Glomerular visceral epithelial cell (primary cell): Measurements from ENCODE around the gene DNAJC6.

ENCODE experiments used
- DNase-seq: peaks from one replicate; pipeline ENCODE4 v3.0.0-alpha.2; 2016; ENCODE audit errors: extremely low spot score

The DNAJC6 gene

GRCh38 chr1:65292861-65293593 is 16.3 kb upstream of the DNAJC6 start:
- DNase-seq = no peak

- DNase-seq = no peak
Measured at GRCh38 chr1:65297706-65298105, 11.6 kb upstream of the DNAJC6 start.

DNA sequence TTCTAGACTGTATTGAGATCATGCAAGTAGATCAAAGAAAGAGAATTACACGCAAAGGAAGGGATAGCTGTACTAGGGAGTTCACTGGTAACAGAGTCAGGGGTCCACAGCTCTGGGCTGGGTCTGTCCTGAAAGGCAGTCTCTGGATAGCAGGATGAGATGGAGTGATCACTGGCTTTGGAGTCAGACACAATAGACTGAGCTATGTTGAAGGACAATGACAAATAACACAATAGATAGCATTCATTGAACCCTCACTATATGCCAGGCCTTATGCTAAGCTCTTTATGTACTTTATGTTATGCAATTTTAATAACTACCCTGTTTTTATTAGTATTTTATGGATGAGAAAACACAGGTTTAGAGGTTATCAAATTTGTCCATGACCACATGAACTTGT is 10.0 kb upstream of the DNAJC6 start:
- no peak for DNase-seq

DNA sequence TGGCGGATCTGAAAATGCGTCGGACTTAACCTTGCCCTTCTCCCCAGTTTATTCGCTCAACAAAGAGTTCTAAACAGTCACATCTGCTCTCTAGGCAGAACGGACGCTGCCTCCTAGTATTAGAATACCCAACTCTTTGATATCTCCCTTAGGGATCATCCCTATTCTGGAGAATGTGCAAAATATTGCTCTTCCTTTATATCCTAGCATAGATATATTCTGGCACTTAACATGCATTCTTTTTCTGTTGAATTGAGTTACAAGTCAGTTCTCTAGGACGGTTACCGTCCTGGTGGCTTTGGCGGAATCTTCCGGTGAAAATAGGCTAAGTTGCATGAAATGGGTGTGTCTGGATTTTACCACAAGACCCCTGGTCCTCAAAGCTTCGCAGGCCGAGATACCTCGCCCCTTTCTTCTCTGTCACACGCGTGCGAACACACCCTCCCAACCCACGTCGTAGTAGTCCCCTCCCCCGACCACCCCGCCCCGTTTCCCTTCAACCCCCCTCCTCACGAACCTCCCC is 501 bp upstream of the DNAJC6 start:
- DNase-seq = no peak

GRCh38 chr1:65310078-65310587 is 790 bp downstream of the DNAJC6 start:
- no peak for DNase-seq

GRCh38 chr1:65311760-65312159 is 2.4 kb downstream of the DNAJC6 start:
- no peak for DNase-seq

DNA sequence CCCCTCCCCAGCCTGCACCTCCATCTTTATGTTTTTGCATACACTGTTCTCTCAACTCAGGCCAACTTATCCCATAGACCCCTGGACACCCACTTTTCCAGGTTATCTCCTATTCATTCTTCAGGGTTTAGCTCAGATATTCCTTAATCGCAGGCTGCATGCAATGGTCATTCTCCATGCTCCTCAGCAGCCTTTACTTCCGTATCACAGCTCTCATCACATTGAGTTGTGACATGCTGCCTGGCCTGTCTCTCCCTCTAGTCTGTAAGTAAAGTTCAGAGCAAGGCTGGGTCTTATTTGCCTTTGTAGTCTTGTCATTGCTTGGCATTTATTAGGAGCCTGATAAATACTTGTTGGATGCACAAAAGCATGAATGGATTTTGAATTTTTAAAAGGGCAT is 6.9 kb downstream of the DNAJC6 start:
- DNase-seq = no peak

DNA sequence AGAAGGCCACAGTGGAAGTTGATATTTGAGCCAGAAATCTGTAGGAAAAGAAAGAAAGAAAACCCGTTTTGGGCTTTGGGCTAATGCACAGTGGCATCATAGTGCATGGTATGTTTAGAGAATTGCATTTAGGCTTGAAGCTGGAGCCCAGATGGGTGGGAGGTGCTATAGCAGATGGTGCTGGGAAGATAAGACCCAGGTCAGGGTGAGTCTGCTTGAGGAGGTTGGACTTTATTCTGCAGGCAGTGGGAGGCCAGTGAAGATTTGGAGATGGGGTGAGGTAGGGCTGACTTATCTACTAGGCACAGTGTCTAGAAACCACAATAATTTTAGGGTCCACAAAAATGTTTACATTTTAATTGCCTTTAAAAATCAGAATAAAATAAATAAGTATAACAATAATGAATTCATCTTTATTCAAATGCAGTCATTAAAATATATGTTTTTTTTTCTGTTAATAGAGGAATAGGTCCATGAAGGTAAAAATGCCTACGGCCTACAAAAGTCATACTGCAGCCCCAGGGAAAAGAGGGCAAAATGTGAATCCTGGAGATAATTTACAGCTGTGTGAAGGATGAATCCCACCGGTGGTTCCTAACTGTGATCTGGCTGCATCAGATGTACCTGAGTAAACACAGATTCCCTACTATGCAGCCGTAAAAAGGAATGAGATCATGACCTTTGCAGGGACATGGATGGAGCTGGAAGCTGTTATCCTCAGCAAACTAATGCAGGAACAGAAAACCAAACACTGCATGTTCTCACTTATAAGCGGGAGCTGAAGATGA is 8.7 kb downstream of the DNAJC6 start:
- no peak for DNase-seq

GRCh38 chr1:65319141-65319540 is 9.8 kb downstream of the DNAJC6 start:
- DNase-seq = no peak

- DNase-seq = no peak
Measured at GRCh38 chr1:65319754-65320153, 10.4 kb downstream of the DNAJC6 start.

- DNase-seq = no peak
Measured at GRCh38 chr1:65321879-65322278, 12.5 kb downstream of the DNAJC6 start.

DNA sequence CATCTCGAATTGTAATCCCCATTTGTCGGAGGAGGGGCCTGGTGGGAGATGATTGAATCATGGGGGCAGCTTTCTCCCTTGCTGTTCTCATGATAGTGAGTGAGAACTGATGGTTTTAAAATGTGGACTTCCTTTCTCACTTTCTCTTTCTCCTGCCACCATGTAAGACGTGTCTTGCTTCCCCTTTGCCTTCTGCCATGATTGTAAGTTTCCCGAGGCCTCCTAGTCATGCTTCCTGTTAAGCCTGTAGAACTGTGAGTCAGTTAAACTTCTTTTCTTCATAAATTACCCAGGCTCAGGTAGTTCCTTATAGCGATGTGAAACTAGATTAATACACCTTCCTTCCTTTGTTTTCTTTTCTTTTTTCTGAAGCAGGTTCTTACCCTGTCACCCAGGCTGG is 13.9 kb downstream of the DNAJC6 start:
- DNase-seq = no peak

GRCh38 chr1:65330021-65330420 is 20.7 kb downstream of the DNAJC6 start:
- no peak for DNase-seq

DNA sequence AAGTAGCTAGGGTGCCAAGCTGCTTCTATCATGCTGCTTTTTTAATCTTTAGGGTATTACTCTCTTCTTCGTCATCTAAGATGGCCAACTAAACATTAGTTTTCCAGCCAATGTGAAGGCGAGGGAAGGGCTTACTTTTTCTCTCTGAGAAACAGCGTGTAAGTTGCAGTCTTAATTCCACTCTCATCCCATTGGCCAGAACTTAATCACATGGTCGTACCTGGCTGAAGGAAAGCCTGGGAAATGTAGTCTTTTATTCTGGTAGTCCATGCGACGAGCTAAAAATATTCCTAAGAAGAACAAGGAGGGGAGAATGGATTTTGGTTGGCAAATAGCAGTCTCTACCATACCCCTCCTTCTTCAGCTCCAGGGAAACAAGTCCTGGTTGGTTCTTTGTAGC is 21.5 kb downstream of the DNAJC6 start:
- no peak for DNase-seq

DNA sequence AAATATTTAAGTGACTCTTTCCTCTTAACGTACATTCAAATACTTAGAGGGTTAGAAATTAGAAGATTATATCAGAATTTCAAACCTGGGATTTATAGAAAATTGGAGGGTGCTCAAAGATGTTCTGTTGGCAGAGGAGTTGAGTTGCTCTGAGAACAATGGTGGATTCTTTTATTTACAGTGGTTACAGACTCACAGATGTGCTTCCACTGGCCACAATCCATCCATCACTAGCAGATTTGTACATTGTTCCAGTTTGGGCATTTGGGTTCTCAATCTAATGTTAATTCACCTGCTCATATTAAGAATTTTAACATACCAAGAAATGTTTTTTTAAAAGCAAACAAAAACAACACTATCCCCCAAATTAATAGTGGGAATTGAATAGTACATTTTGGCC is 23.5 kb downstream of the DNAJC6 start:
- DNase-seq = no peak

GRCh38 chr1:65334081-65334480 is 24.7 kb downstream of the DNAJC6 start:
- DNase-seq = no peak

DNA sequence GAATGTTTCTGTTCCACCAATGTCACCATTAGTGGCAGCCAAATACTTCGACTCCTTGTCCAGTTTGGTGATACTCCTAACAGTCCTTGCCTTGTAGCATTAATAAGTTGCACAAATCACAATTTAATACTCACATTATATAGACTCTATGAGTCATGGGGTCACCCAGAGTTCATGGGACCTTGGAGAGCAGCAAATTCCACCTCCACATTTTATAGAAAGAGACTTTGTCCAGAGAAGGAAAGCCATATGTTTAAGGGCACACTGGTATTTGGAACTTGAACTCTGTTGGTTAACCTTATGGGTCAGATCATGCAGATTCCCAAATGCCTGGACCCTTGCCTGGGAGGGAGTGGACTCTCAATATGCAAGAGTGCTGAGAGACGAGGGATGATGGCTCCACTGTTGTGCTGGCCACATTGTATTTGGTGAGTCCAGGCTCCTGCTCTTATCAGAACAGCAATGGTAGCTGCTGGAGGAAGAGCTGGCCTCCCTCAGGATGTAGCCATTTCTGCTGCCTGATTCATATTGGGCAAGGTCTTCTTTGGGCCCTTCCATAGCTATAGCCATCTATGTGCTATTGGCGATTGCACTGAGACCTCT is 30.6 kb downstream of the DNAJC6 start:
- DNase-seq = peak; percentile 5

GRCh38 chr1:65341381-65341780 is 32.0 kb downstream of the DNAJC6 start:
- DNase-seq = no peak

GRCh38 chr1:65343286-65343685 is 33.9 kb downstream of the DNAJC6 start:
- DNase-seq = no peak

GRCh38 chr1:65344171-65344814 is 35.0 kb downstream of the DNAJC6 start:
- DNase-seq = no peak

DNA sequence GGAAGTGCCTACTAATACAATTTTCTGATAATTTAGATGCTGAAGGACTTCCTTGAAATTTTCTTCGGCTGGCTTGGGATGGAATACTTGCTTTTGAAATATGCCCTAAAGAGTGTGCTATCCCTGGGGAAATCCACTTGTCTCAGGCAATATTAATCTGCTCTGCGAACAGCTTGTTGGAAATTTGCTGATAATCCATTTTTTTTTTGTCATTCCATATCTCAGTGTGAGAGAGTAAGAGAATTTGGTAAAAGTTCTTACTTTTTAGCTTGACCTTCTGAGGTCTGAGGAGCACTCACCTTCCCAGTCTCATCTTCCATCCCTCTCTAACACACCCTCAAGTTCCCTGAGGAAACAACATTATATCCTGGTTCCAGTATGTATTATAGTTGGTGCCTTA is 36.8 kb downstream of the DNAJC6 start:
- DNase-seq = no peak
